ENCODE measurements around the gene CD274. TPM values are rescaled to one million over a fixed set of nuclear protein-coding genes. Genes with fewer than 3 reads are reported as not detected.

CD274 gene
- total and polyA plus RNA-seq, 2 of the 8 experiments (the other 6 are each of a cell fraction or from before 2014, with no cell fraction given), result 0.08 to 0.15 TPM

DNA sequence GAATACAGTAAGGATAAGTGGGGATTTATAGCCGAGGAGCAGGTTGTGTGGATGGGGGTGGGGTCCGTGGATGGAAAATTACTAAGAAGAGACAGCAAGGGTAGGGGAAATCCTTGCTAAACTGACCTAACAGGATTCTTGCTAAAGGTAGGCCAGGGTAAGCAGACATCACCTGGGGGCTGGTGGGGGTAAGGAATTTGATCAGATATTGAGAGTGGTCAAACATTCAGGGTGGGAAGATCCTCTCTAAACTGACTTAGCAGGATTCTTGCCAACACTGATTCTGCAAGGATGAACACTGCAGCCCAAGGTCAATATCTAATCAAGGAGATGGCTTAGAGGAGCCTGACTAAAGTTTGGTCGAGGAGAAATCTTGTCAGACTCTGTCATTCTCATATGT, 9.9 kb upstream of the CD274 start (continued):
- TF ChIP-seq, protein P1, sequence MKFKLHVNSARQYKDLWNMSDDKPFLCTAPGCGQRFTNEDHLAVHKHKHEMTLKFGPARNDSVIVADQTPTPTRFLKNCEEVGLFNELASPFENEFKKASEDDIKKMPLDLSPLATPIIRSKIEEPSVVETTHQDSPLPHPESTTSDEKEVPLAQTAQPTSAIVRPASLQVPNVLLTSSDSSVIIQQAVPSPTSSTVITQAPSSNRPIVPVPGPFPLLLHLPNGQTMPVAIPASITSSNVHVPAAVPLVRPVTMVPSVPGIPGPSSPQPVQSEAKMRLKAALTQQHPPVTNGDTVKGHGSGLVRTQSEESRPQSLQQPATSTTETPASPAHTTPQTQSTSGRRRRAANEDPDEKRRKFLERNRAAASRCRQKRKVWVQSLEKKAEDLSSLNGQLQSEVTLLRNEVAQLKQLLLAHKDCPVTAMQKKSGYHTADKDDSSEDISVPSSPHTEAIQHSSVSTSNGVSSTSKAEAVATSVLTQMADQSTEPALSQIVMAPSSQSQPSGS (IDR thresholded peaks at IDR 0.05; ENCODE audit: low read length), result no peak
- no peak for TF ChIP-seq NANOG (IDR thresholded peaks at IDR 0.05; ENCODE audit: insufficient read depth, low read depth, low read length, poor library complexity, severe bottlenecking)
- TF ChIP-seq SIX5 (IDR thresholded peaks at IDR 0.05; ENCODE audit: low read depth, low read length), result no peak
